SK-N-SH (cell line): ENCODE data around the gene RBM25.
"Not testable (repeated sequence)": the region's sequence is repeated elsewhere in the genome, so short reads cannot be mapped to it uniquely, and the experiment has no call there.

Experiments
- ELF1 ChIP-seq: IDR thresholded peaks from 2 replicates; pipeline ENCODE4 v1.4.0; 2012
- EP300 ChIP-seq, 2 experiments: IDR thresholded peaks; 2 replicates each; pipeline versions ENCODE4 v1.4.0 to v1.6.1; 2012; ENCODE audit warnings: borderline replicate concordance in 1 of 2, low read depth in 1 of 2, low read length in 1 of 2
- EZH2phosphoT487 ChIP-seq: fragments of 200-600 bp; sonication (generic); IDR thresholded peaks from 2 replicates; pipeline ENCODE4 v1.6.1; 2017; ENCODE audit warnings: low read depth, mixed run types, mild to moderate bottlenecking, antibody characterized with exemption, moderate library complexity, borderline replicate concordance
- GABPA ChIP-seq: IDR thresholded peaks from 2 replicates; pipeline ENCODE4 v1.4.0; 2012; ENCODE audit warnings: low read depth, mild to moderate bottlenecking
- MXI1 ChIP-seq: IDR thresholded peaks from 2 replicates; pipeline ENCODE4 v1.6.1; 2012; ENCODE audit warnings: mild to moderate bottlenecking, low read depth, low read length, improper control_type of control experiment
- POLR2AphosphoS5 ChIP-seq: IDR thresholded peaks from 2 replicates; pipeline ENCODE4 v1.6.1; 2012; ENCODE audit warnings: low read depth, low read length
- RAD21 ChIP-seq: IDR thresholded peaks from 2 replicates; pipeline ENCODE4 v1.6.1; 2012; ENCODE audit warnings: mild to moderate bottlenecking, low read length
- RFX5 ChIP-seq: IDR thresholded peaks from 2 replicates; pipeline ENCODE4 v1.6.1; 2012; ENCODE audit warnings: mild to moderate bottlenecking, improper control_type of control experiment, low read length
- TAF1 ChIP-seq: IDR thresholded peaks from 2 replicates; pipeline ENCODE4 v1.6.1; 2012; ENCODE audit warnings: low read depth, mild to moderate bottlenecking, low read length, moderate library complexity, borderline replicate concordance
- YY1 ChIP-seq: IDR thresholded peaks from 2 replicates; pipeline ENCODE4 v1.4.0; 2012; ENCODE audit warnings: low read depth, mild to moderate bottlenecking
- TF ChIP-seq, protein P1 (sequence below): IDR thresholded peaks from 2 replicates; pipeline ENCODE4 v1.4.0; 2012; ENCODE audit warnings: low read depth, borderline replicate concordance
- TF ChIP-seq, protein P2 (sequence below): fragments of 200-600 bp; sonication (generic); IDR thresholded peaks from 2 replicates; pipeline ENCODE4 v1.6.1; 2017; ENCODE audit warnings: antibody characterized with exemption, mild to moderate bottlenecking, moderate library complexity
- TF ChIP-seq, protein P3 (sequence below): IDR thresholded peaks from 2 replicates; pipeline ENCODE4 v1.6.1; 2012; ENCODE audit warnings: mild to moderate bottlenecking, low read depth, low read length, moderate library complexity

DNA sequence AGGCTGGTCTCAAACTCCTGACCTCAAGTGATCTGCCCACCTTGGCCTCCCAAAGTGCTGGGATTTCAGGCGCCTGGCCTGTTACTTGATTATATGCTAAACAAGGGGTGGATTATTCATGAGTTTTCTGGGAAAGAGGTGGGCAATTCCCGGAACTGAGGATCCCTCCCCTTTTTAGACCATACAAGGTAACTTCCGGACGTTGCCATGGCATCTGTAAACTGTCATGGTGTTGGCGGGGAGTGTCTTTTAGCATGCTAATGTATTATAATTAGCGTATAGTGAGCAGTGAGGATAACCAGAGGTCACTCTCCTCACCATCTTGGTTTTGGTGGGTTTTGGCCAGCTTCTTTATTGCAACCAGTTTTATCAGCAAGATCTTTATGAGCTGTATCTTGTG, 111.5 kb downstream of the RBM25 start:
- TF ChIP-seq, protein P1, sequence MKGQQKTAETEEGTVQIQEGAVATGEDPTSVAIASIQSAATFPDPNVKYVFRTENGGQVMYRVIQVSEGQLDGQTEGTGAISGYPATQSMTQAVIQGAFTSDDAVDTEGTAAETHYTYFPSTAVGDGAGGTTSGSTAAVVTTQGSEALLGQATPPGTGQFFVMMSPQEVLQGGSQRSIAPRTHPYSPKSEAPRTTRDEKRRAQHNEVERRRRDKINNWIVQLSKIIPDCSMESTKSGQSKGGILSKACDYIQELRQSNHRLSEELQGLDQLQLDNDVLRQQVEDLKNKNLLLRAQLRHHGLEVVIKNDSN = not testable (repeated sequence)
- TF ChIP-seq, protein P2, sequence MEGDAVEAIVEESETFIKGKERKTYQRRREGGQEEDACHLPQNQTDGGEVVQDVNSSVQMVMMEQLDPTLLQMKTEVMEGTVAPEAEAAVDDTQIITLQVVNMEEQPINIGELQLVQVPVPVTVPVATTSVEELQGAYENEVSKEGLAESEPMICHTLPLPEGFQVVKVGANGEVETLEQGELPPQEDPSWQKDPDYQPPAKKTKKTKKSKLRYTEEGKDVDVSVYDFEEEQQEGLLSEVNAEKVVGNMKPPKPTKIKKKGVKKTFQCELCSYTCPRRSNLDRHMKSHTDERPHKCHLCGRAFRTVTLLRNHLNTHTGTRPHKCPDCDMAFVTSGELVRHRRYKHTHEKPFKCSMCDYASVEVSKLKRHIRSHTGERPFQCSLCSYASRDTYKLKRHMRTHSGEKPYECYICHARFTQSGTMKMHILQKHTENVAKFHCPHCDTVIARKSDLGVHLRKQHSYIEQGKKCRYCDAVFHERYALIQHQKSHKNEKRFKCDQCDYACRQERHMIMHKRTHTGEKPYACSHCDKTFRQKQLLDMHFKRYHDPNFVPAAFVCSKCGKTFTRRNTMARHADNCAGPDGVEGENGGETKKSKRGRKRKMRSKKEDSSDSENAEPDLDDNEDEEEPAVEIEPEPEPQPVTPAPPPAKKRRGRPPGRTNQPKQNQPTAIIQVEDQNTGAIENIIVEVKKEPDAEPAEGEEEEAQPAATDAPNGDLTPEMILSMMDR = not testable (repeated sequence)
- TF ChIP-seq GABPA; RFX5; EP300 (IDR thresholded peaks at IDR 0.05; ENCODE audit: borderline replicate concordance in 1 of 2, low read depth in 1 of 2, low read length in 1 of 2); ELF1; MXI1; YY1; TAF1; POLR2AphosphoS5; RAD21; EZH2phosphoT487: not testable (repeated sequence)
- TF ChIP-seq, protein P3, sequence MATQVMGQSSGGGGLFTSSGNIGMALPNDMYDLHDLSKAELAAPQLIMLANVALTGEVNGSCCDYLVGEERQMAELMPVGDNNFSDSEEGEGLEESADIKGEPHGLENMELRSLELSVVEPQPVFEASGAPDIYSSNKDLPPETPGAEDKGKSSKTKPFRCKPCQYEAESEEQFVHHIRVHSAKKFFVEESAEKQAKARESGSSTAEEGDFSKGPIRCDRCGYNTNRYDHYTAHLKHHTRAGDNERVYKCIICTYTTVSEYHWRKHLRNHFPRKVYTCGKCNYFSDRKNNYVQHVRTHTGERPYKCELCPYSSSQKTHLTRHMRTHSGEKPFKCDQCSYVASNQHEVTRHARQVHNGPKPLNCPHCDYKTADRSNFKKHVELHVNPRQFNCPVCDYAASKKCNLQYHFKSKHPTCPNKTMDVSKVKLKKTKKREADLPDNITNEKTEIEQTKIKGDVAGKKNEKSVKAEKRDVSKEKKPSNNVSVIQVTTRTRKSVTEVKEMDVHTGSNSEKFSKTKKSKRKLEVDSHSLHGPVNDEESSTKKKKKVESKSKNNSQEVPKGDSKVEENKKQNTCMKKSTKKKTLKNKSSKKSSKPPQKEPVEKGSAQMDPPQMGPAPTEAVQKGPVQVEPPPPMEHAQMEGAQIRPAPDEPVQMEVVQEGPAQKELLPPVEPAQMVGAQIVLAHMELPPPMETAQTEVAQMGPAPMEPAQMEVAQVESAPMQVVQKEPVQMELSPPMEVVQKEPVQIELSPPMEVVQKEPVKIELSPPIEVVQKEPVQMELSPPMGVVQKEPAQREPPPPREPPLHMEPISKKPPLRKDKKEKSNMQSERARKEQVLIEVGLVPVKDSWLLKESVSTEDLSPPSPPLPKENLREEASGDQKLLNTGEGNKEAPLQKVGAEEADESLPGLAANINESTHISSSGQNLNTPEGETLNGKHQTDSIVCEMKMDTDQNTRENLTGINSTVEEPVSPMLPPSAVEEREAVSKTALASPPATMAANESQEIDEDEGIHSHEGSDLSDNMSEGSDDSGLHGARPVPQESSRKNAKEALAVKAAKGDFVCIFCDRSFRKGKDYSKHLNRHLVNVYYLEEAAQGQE = not testable (repeated sequence)
